Liver (tissue), 9 donors: Measurements from ENCODE around the gene LYPD5. TPM values are rescaled to one million over a fixed set of nuclear protein-coding genes. Genes with fewer than 3 reads are reported as not detected.

Experiments
- DNase-seq: peaks from one replicate; pipeline ENCODE4 v3.0.0-alpha.2; 2017; ENCODE audit warnings: low spot score
- H3K27ac ChIP-seq, 2 donors: one replicate each; pipeline ENCODE4 v1.7.0; 2013; ENCODE audit warnings: inconsistent platforms in 2 of 2, low read length in 2 of 2, control low read depth in 1 of 2, low read depth in 1 of 2, mild to moderate bottlenecking in 1 of 2
- H3K27me3 ChIP-seq, 4 donors: one replicate each; pipeline versions ENCODE4 v1.6.1 to v1.7.0; 2013; ENCODE audit warnings: low read length in 3 of 4, inconsistent platforms in 1 of 4, mild to moderate bottlenecking in 1 of 4, moderate library complexity in 1 of 4; ENCODE audit not compliant: control insufficient read depth in 4 of 4, insufficient read depth in 4 of 4
- H3K36me3 ChIP-seq, 4 donors: one replicate each; pipeline versions ENCODE4 v1.6.1 to v1.7.0; 2013; ENCODE audit warnings: low read length in 3 of 4, mild to moderate bottlenecking in 3 of 4, low read depth in 1 of 4, moderate library complexity in 1 of 4; ENCODE audit not compliant: control insufficient read depth in 4 of 4, insufficient read depth in 3 of 4
- H3K4me1 ChIP-seq, 4 donors: one replicate each; pipeline versions ENCODE4 v1.6.1 to v1.7.0; 2013; ENCODE audit warnings: low read length in 3 of 4, mild to moderate bottlenecking in 3 of 4, moderate library complexity in 1 of 4; ENCODE audit not compliant: control insufficient read depth in 4 of 4, insufficient read depth in 4 of 4
- H3K4me3 ChIP-seq, 3 donors: one replicate each; pipeline versions ENCODE4 v1.6.1 to v1.7.0; 2013; ENCODE audit warnings: low read length in 3 of 3, control low read depth in 1 of 3, low read depth in 1 of 3, mild to moderate bottlenecking in 1 of 3
- H3K9ac ChIP-seq, 2 donors: one replicate each; pipeline ENCODE4 v1.7.0; 2013; ENCODE audit warnings: low read length in 2 of 2, mild to moderate bottlenecking in 2 of 2, moderate library complexity in 2 of 2, control low read depth in 1 of 2, low read depth in 1 of 2
- H3K9me3 ChIP-seq, 4 donors: one replicate each; pipeline versions ENCODE4 v1.6.1 to v1.7.0; 2013; ENCODE audit warnings: low read length in 3 of 4; ENCODE audit not compliant: control insufficient read depth in 4 of 4
- EGR1 ChIP-seq, 2 donors: IDR thresholded peaks; 2 replicates each; pipeline ENCODE4 v1.6.1; 2016 to 2018; ENCODE audit warnings: antibody characterized with exemption in 2 of 2, low read depth in 2 of 2
- FOXA1 ChIP-seq: IDR thresholded peaks from 2 replicates; pipeline ENCODE4 v1.6.1; 2016; ENCODE audit warnings: antibody characterized with exemption
- FOXA2 ChIP-seq: IDR thresholded peaks from 2 replicates; pipeline ENCODE4 v1.6.1; 2016; ENCODE audit warnings: antibody characterized with exemption
- GABPA ChIP-seq, 2 donors: IDR thresholded peaks in 1 of 2; conservative IDR thresholded peaks in 1 of 2; 2 replicates each; pipeline ENCODE4 v1.6.1; 2016; ENCODE audit warnings: antibody characterized with exemption in 2 of 2, mild to moderate bottlenecking in 1 of 2, moderate library complexity in 1 of 2
- HNF4G ChIP-seq: IDR thresholded peaks from 2 replicates; pipeline ENCODE4 v1.6.1; 2016; ENCODE audit warnings: antibody characterized with exemption
- JUND ChIP-seq, 2 donors: IDR thresholded peaks; 2 replicates each; pipeline ENCODE4 v1.6.1; 2016; ENCODE audit warnings: antibody characterized with exemption in 2 of 2
- NR2F2 ChIP-seq: IDR thresholded peaks from 2 replicates; pipeline ENCODE4 v1.6.1; 2016; ENCODE audit warnings: antibody characterized with exemption
- RXRA ChIP-seq, 2 donors: IDR thresholded peaks; 2 replicates each; pipeline ENCODE4 v1.6.1; 2017 to 2018; ENCODE audit warnings: antibody characterized with exemption in 2 of 2, mild to moderate bottlenecking in 1 of 2
- SP1 ChIP-seq: IDR thresholded peaks from 2 replicates; pipeline ENCODE4 v1.6.1; 2018; ENCODE audit warnings: antibody characterized with exemption, mild to moderate bottlenecking
- TAF1 ChIP-seq: conservative IDR thresholded peaks from 2 replicates; pipeline ENCODE4 v1.6.1; 2016; ENCODE audit warnings: antibody characterized with exemption, mild to moderate bottlenecking
- YY1 ChIP-seq: IDR thresholded peaks from 2 replicates; pipeline ENCODE4 v1.6.1; 2016; ENCODE audit warnings: antibody characterized with exemption, mild to moderate bottlenecking
- ZBTB33 ChIP-seq: IDR thresholded peaks from 2 replicates; pipeline ENCODE4 v1.6.1; 2016; ENCODE audit warnings: antibody characterized with exemption
- WGBS: extraction: QIAGEN DNeasy Blood & Tissue Kit; methylation state at CpG from one replicate; pipeline ENCODE4 v1.1.7; 2013; 5-methylcytosine and 5-hydroxymethylcytosine counted together
- polyA plus RNA-seq, 2 donors: library from polyadenylated mRNA; stranded (reverse) in 1 of 2; unstranded in 1 of 2; fragments of 200-250 nt in 1 of 2; fragments of >200 nt in 1 of 2; fragmentation: Nextera tagmentation in 1 of 2; extraction: Ambion mirVana in 1 of 2; gene quantifications; one replicate each; pipeline versions ENCODE4 v1.2.1 to v1.2.3, GENCODE V29; 2013 to 2015
- total RNA-seq, 2 donors: library from RNA; depleted of rRNA; stranded (reverse); fragments of >200 nt; gene quantifications; one replicate each; pipeline ENCODE4 v1.2.3, GENCODE V29; 2014
- TF ChIP-seq, protein P1 (sequence below): IDR thresholded peaks from 2 replicates; pipeline ENCODE4 v1.6.1; 2016; ENCODE audit warnings: antibody characterized with exemption, mild to moderate bottlenecking
- TF ChIP-seq, protein P2 (sequence below): fragments of 150-350 bp; IDR thresholded peaks from 2 replicates; pipeline ENCODE4 v1.5.1; 2017; ENCODE audit warnings: improper control_type of control experiment, low read depth, low read length; ENCODE audit not compliant: missing input control
- TF ChIP-seq, protein P3 (sequence below): IDR thresholded peaks from 2 replicates; pipeline ENCODE4 v1.6.1; 2016; ENCODE audit warnings: antibody characterized with exemption
- TF ChIP-seq, protein P4 (sequence below): IDR thresholded peaks from 2 replicates; pipeline ENCODE4 v1.6.1; 2016; ENCODE audit warnings: antibody characterized with exemption
- donor health status: healthy.
- donor health status: healthy.
- donor health status: healthy.
- donor health status: healthy.
- donor health status: healthy.

Gene LYPD5
- total and polyA plus RNA-seq, 4 donors, result 0.08 to 0.14 (median 0.13) TPM; not detected in 1

GRCh38 chr19:43848821-43849220 is 46.6 kb upstream of the LYPD5 start:
- H3K36me3 ChIP-seq, result peaks cover 5 to 40% (median 30%) of the 10 kb centered on the region in 4 donors
- no peaks in the 10 kb centered on the region for H3K27me3 ChIP-seq
- H3K9ac ChIP-seq, result no peak overlapping the region
- H3K4me3 ChIP-seq, result peak overlapping the region in 1 of 3 donors; percentile 7
- no peak for DNase-seq
- H3K27ac ChIP-seq, result no peak overlapping the region
- peaks cover 36 to 78% (median 52%) of the 10 kb centered on the region in 4 donors for H3K9me3 ChIP-seq
- TF ChIP-seq HNF4G (no peak), EGR1 (IDR thresholded peaks at IDR 0.05; ENCODE audit: low read depth in 2 of 2) (no peak), TAF1 (no peak), JUND (IDR thresholded peaks at IDR 0.05) (no peak), ZBTB33 (no peak), GABPA (IDR thresholded peaks at IDR 0.05 in 1 of 2, conservative IDR thresholded peaks at IDR 0.05 in 1 of 2) (no peak), FOXA2 (no peak)
- TF ChIP-seq, protein P1, sequence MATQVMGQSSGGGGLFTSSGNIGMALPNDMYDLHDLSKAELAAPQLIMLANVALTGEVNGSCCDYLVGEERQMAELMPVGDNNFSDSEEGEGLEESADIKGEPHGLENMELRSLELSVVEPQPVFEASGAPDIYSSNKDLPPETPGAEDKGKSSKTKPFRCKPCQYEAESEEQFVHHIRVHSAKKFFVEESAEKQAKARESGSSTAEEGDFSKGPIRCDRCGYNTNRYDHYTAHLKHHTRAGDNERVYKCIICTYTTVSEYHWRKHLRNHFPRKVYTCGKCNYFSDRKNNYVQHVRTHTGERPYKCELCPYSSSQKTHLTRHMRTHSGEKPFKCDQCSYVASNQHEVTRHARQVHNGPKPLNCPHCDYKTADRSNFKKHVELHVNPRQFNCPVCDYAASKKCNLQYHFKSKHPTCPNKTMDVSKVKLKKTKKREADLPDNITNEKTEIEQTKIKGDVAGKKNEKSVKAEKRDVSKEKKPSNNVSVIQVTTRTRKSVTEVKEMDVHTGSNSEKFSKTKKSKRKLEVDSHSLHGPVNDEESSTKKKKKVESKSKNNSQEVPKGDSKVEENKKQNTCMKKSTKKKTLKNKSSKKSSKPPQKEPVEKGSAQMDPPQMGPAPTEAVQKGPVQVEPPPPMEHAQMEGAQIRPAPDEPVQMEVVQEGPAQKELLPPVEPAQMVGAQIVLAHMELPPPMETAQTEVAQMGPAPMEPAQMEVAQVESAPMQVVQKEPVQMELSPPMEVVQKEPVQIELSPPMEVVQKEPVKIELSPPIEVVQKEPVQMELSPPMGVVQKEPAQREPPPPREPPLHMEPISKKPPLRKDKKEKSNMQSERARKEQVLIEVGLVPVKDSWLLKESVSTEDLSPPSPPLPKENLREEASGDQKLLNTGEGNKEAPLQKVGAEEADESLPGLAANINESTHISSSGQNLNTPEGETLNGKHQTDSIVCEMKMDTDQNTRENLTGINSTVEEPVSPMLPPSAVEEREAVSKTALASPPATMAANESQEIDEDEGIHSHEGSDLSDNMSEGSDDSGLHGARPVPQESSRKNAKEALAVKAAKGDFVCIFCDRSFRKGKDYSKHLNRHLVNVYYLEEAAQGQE, result no peak
- TF ChIP-seq, protein P2, sequence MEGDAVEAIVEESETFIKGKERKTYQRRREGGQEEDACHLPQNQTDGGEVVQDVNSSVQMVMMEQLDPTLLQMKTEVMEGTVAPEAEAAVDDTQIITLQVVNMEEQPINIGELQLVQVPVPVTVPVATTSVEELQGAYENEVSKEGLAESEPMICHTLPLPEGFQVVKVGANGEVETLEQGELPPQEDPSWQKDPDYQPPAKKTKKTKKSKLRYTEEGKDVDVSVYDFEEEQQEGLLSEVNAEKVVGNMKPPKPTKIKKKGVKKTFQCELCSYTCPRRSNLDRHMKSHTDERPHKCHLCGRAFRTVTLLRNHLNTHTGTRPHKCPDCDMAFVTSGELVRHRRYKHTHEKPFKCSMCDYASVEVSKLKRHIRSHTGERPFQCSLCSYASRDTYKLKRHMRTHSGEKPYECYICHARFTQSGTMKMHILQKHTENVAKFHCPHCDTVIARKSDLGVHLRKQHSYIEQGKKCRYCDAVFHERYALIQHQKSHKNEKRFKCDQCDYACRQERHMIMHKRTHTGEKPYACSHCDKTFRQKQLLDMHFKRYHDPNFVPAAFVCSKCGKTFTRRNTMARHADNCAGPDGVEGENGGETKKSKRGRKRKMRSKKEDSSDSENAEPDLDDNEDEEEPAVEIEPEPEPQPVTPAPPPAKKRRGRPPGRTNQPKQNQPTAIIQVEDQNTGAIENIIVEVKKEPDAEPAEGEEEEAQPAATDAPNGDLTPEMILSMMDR, result no peak
- TF ChIP-seq, protein P3, sequence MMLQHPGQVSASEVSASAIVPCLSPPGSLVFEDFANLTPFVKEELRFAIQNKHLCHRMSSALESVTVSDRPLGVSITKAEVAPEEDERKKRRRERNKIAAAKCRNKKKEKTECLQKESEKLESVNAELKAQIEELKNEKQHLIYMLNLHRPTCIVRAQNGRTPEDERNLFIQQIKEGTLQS, result no peak
- H3K4me1 ChIP-seq, result no peaks in the 10 kb centered on the region

DNA sequence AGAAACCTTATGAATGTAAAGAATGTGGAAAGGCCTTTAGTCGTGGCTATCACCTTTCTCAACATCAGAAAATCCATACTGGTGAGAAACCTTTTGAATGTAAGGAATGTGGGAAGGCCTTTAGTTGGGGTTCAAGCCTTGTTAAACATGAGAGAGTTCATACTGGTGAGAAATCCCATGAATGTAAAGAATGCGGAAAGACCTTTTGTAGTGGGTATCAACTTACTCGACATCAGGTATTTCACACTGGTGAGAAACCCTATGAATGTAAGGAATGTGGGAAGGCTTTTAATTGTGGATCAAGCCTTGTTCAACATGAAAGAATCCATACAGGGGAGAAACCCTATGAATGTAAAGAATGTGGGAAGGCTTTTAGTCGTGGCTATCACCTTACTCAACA is 45.6 kb upstream of the LYPD5 start:
- Histone ChIP-seq H3K4me1 (no peaks in the 10 kb centered on the region), H3K27ac (no peak overlapping the region), H3K9me3 (peaks cover 40 to 85% (median 54%) of the 10 kb centered on the region in 4 donors), H3K4me3 (peak overlapping the region in 2 of 3 donors; percentile 44 to 45), H3K27me3 (no peaks in the 10 kb centered on the region), H3K36me3 (peaks cover 5 to 48% (median 38%) of the 10 kb centered on the region in 4 donors), H3K9ac (no peak overlapping the region)
- no peak for DNase-seq
- TF ChIP-seq YY1, result no peak
- TF ChIP-seq TAF1, result no peak
- TF ChIP-seq NR2F2, result no peak
- TF ChIP-seq, protein P3, result no peak
- TF ChIP-seq FOXA1, result no peak
- no peak for TF ChIP-seq ZBTB33
- TF ChIP-seq, protein P1, result no peak
- TF ChIP-seq, protein P4, sequence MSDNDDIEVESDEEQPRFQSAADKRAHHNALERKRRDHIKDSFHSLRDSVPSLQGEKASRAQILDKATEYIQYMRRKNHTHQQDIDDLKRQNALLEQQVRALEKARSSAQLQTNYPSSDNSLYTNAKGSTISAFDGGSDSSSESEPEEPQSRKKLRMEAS, result no peak
- TF ChIP-seq SP1, result no peak
- no peak for TF ChIP-seq RXRA (IDR thresholded peaks at IDR 0.05)
- no peak for TF ChIP-seq EGR1 (IDR thresholded peaks at IDR 0.05; ENCODE audit: low read depth in 2 of 2)
- WGBS, result 94% methylated on average over 4 of the region's 4 CpGs
